HCT116 (cell line): ENCODE measurements around the gene OPRL1. TPM values are rescaled to one million over a fixed set of nuclear protein-coding genes. Genes with fewer than 3 reads are reported as not detected.

ENCODE experiments used
- ATAC-seq: fragments of 200-7000 bp; cut with Tn5 transposase; 2 replicates; pipeline ENCODE4 v1.9.1; 2020; ENCODE audit warnings: mild to moderate bottlenecking, moderate library complexity
- BruUV-seq: library from RNA; stranded (reverse); fragments of 400-500 nt; replicated peaks from 2 replicates; lab custom pipeline; 2021; lab: Mats Ljungman, UMichigan
- CTCF ChIA-PET: fragments of 300-600 bp; sonication (Branson Sonifier 250); formaldehyde crosslinking; loops from one replicate; lab custom pipeline; 2021; ENCODE audit warnings: antibody characterized with exemption; lab: Charles Lee
- POLR2A ChIA-PET: fragments of 300-600, 350-600 bp; sonication (Branson Sonifier 250); formaldehyde crosslinking; loops from one replicate; lab custom pipeline; 2021; ENCODE audit warnings: antibody characterized with exemption; lab: Charles Lee
- RAD21 ChIA-PET, 2 experiments: fragments of 300-600 bp; sonication (Branson Sonifier 250); formaldehyde crosslinking; loops; one replicate each; lab custom pipeline; 2023; ENCODE audit warnings: low total read pairs in 2 of 2; ENCODE audit not compliant: uncharacterized antibody in 2 of 2, unreplicated experiment in 2 of 2, low non-redundant PET in 1 of 2; lab: Charles Lee
- DNase-seq: peaks from one replicate; pipeline ENCODE4 v3.0.0-alpha.2; 2010; ENCODE audit warnings: low read depth, low spot score
- H2AFZ ChIP-seq: fragments of 200-600 bp; shearing (Covaris generic), sonication (generic); 2 replicates; pipeline ENCODE4 v1.6.1; 2017; ENCODE audit warnings: low read depth, mixed run types, mixed read lengths, antibody characterized with exemption, low read length; ENCODE audit not compliant: poor library complexity, severe bottlenecking
- H3K27ac ChIP-seq: 2 replicates; pipeline ENCODE4 v1.5.1; 2012; ENCODE audit warnings: low read depth, low read length
- H3K27me3 ChIP-seq: fragments of 200-600 bp; sonication (generic); 2 replicates; pipeline ENCODE4 v1.6.1; 2016; ENCODE audit warnings: mixed run types, low read length, mixed read lengths; ENCODE audit not compliant: insufficient read depth
- H3K36me3 ChIP-seq, 2 experiments: fragments of 200-500 bp in 1 of 2; fragments of 200-600 bp in 1 of 2; sonication (Bioruptor generic) in 1 of 2; sonication (generic) in 1 of 2; 2 replicates each; pipeline versions ENCODE4 v1.5.1 to v1.6.1; 2014 to 2016; ENCODE audit warnings: low read length in 2 of 2, inconsistent platforms in 1 of 2, mixed read lengths in 1 of 2, mixed run types in 1 of 2; ENCODE audit not compliant: insufficient read depth in 2 of 2, control insufficient read depth in 1 of 2
- H3K4me1 ChIP-seq, 2 experiments: fragments of 200-600 bp in 1 of 2; sonication (generic) in 1 of 2; 2 replicates each; pipeline versions ENCODE4 v1.5.1 to v1.6.1; 2012 to 2017; ENCODE audit warnings: low read length in 2 of 2, inconsistent platforms in 1 of 2, mild to moderate bottlenecking in 1 of 2, mixed read lengths in 1 of 2, mixed run types in 1 of 2, moderate library complexity in 1 of 2; ENCODE audit not compliant: insufficient read depth in 2 of 2, control insufficient read depth in 1 of 2
- H3K4me2 ChIP-seq: fragments of 200-600 bp; sonication (generic); 2 replicates; pipeline ENCODE4 v1.6.1; 2017; ENCODE audit warnings: mixed run types, low read length, mixed read lengths
- H3K4me3 ChIP-seq, 2 experiments: fragments of 200-600 bp in 1 of 2; sonication (generic) in 1 of 2; replicated peaks in 1 of 2; 2 replicates each; pipeline ENCODE4 v1.5.1; 2011 to 2016; ENCODE audit warnings: low read length in 2 of 2, control low read depth in 1 of 2, low read depth in 1 of 2, mild to moderate bottlenecking in 1 of 2, mixed read lengths in 1 of 2, mixed run types in 1 of 2
- H3K79me2 ChIP-seq: fragments of 200-600 bp; sonication (generic); 2 replicates; pipeline ENCODE4 v1.6.1; 2017; ENCODE audit warnings: mild to moderate bottlenecking, mixed run types, low read length, moderate library complexity, mixed read lengths; ENCODE audit not compliant: insufficient read depth
- H3K9ac ChIP-seq: fragments of 200-600 bp; sonication (generic); 2 replicates; pipeline ENCODE4 v1.6.1; 2016; ENCODE audit warnings: low read length, mixed read lengths
- H3K9me2 ChIP-seq: fragments of 200-600 bp; sonication (generic), shearing (Covaris generic); 2 replicates; pipeline ENCODE4 v1.6.1; 2017; ENCODE audit warnings: mixed run types, mild to moderate bottlenecking, moderate library complexity; ENCODE audit not compliant: insufficient read depth
- H3K9me3 ChIP-seq, 2 experiments: fragments of 200-500 bp in 1 of 2; fragments of 200-600 bp in 1 of 2; sonication (Bioruptor generic) in 1 of 2; sonication (generic) in 1 of 2; 2 replicates each; pipeline ENCODE4 v1.6.1; 2014 to 2017; ENCODE audit warnings: low read length in 2 of 2, mixed read lengths in 2 of 2, inconsistent platforms in 1 of 2, low read depth in 1 of 2, mild to moderate bottlenecking in 1 of 2, mixed run types in 1 of 2, moderate library complexity in 1 of 2; ENCODE audit not compliant: control insufficient read depth in 1 of 2, insufficient read depth in 1 of 2
- H4K20me1 ChIP-seq: fragments of 200-600 bp; sonication (generic), shearing (Covaris generic); 2 replicates; pipeline ENCODE4 v1.6.1; 2017; ENCODE audit warnings: mixed run types, mild to moderate bottlenecking, moderate library complexity; ENCODE audit not compliant: insufficient read depth
- ATF3 ChIP-seq: IDR thresholded peaks from 2 replicates; pipeline ENCODE4 v1.6.1; 2012
- CBX3 ChIP-seq: IDR thresholded peaks from 2 replicates; pipeline ENCODE4 v1.6.1; 2012; ENCODE audit warnings: low read depth
- CEBPB ChIP-seq: IDR thresholded peaks from 2 replicates; pipeline ENCODE4 v1.6.1; 2012; ENCODE audit warnings: low read depth
- ELF1 ChIP-seq: IDR thresholded peaks from 2 replicates; pipeline ENCODE4 v1.6.1; 2012; ENCODE audit warnings: low read depth, borderline replicate concordance
- EZH2 ChIP-seq: fragments of 200-600 bp; sonication (generic); IDR thresholded peaks from 2 replicates; pipeline ENCODE4 v1.6.1; 2017; ENCODE audit warnings: antibody characterized with exemption, mixed run types
- EZH2phosphoT487 ChIP-seq: fragments of 200-600 bp; IDR thresholded peaks from 2 replicates; pipeline ENCODE4 v1.6.1; 2018; ENCODE audit warnings: antibody characterized with exemption, borderline replicate concordance
- JUND ChIP-seq: IDR thresholded peaks from 2 replicates; pipeline ENCODE4 v1.6.1; 2012
- POLR2A ChIP-seq: IDR thresholded peaks from 2 replicates; pipeline ENCODE4 v1.7.0; 2011; ENCODE audit warnings: borderline replicate concordance; ENCODE audit not compliant: insufficient read depth, insufficient read length; ENCODE audit errors: extremely low read depth
- RAD21 ChIP-seq: IDR thresholded peaks from 2 replicates; pipeline ENCODE4 v1.6.1; 2012; ENCODE audit warnings: low read depth, mild to moderate bottlenecking
- REST ChIP-seq: IDR thresholded peaks from 2 replicates; pipeline ENCODE4 v1.6.1; 2012; ENCODE audit warnings: low read depth
- SIN3A ChIP-seq: IDR thresholded peaks from 2 replicates; pipeline ENCODE4 v1.6.1; 2012; ENCODE audit warnings: low read depth
- TCF7L2 ChIP-seq: IDR thresholded peaks from 2 replicates; pipeline ENCODE4 v1.7.0; 2011; ENCODE audit warnings: borderline replicate concordance, inconsistent platforms; ENCODE audit not compliant: insufficient read depth, insufficient read length; ENCODE audit errors: extremely low read depth
- YY1 ChIP-seq: IDR thresholded peaks from 2 replicates; pipeline ENCODE4 v1.6.1; 2011; ENCODE audit warnings: low read length, low read depth, moderate library complexity, mild to moderate bottlenecking; ENCODE audit not compliant: insufficient replicate concordance; ENCODE audit errors: extremely low read depth
- ZFX ChIP-seq: fragments of 450-650 bp; IDR thresholded peaks from 2 replicates; pipeline ENCODE4 v1.6.1; 2017
- intact Hi-C: fragments of 100-400 bp; cut with micrococcal nuclease; formaldehyde crosslinking; loops from 2 replicates; pipeline ENCODE4 v1.10.0; 2022
- total RNA-seq: library from RNA; stranded (reverse); gene quantifications from one replicate; pipeline ENCODE4 v1.2.1, GENCODE V29; 2021; ENCODE audit not compliant: unreplicated experiment
- TF ChIP-seq, protein P1 (sequence below): IDR thresholded peaks from 2 replicates; pipeline ENCODE4 v1.6.1; 2011; ENCODE audit warnings: mild to moderate bottlenecking, low read length, moderate library complexity; ENCODE audit not compliant: insufficient replicate concordance; ENCODE audit errors: extremely low read depth
- TF ChIP-seq, protein P2 (sequence below), 3 experiments: fragments of 200-600 bp in 1 of 3; sonication (generic) in 1 of 3; IDR thresholded peaks in 2 of 3; conservative IDR thresholded peaks in 1 of 3; 2 replicates each; pipeline ENCODE4 v1.5.1; 2012 to 2017; ENCODE audit warnings: low read depth in 2 of 3, low read length in 2 of 3, antibody characterized with exemption in 1 of 3, borderline replicate concordance in 1 of 3, control low read depth in 1 of 3, mild to moderate bottlenecking in 1 of 3, mixed read lengths in 1 of 3, mixed run types in 1 of 3, moderate library complexity in 1 of 3; ENCODE audit not compliant: insufficient read depth in 1 of 3

The OPRL1 gene
- total RNA-seq, 1 experiment from 2014 or later: 1.6 TPM

GRCh38 chr20:64142590-64142989 lies 62.7 kb downstream of the OPRL1 start:
- TF ChIP-seq, protein P1, sequence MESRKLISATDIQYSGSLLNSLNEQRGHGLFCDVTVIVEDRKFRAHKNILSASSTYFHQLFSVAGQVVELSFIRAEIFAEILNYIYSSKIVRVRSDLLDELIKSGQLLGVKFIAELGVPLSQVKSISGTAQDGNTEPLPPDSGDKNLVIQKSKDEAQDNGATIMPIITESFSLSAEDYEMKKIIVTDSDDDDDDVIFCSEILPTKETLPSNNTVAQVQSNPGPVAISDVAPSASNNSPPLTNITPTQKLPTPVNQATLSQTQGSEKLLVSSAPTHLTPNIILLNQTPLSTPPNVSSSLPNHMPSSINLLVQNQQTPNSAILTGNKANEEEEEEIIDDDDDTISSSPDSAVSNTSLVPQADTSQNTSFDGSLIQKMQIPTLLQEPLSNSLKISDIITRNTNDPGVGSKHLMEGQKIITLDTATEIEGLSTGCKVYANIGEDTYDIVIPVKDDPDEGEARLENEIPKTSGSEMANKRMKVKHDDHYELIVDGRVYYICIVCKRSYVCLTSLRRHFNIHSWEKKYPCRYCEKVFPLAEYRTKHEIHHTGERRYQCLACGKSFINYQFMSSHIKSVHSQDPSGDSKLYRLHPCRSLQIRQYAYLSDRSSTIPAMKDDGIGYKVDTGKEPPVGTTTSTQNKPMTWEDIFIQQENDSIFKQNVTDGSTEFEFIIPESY: no peak
- no peak for TF ChIP-seq RAD21
- TF ChIP-seq ELF1: no peak
- TF ChIP-seq SIN3A: no peak
- TF ChIP-seq, protein P2, sequence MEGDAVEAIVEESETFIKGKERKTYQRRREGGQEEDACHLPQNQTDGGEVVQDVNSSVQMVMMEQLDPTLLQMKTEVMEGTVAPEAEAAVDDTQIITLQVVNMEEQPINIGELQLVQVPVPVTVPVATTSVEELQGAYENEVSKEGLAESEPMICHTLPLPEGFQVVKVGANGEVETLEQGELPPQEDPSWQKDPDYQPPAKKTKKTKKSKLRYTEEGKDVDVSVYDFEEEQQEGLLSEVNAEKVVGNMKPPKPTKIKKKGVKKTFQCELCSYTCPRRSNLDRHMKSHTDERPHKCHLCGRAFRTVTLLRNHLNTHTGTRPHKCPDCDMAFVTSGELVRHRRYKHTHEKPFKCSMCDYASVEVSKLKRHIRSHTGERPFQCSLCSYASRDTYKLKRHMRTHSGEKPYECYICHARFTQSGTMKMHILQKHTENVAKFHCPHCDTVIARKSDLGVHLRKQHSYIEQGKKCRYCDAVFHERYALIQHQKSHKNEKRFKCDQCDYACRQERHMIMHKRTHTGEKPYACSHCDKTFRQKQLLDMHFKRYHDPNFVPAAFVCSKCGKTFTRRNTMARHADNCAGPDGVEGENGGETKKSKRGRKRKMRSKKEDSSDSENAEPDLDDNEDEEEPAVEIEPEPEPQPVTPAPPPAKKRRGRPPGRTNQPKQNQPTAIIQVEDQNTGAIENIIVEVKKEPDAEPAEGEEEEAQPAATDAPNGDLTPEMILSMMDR (IDR thresholded peaks at IDR 0.05 in 2 of 3, conservative IDR thresholded peaks at IDR 0.05 in 1 of 3; ENCODE audit: borderline replicate concordance in 1 of 3, insufficient read depth in 1 of 3, low read depth in 2 of 3, low read length in 2 of 3): no peak
- TF ChIP-seq CEBPB: no peak
- TF ChIP-seq JUND: no peak
- TF ChIP-seq TCF7L2: no peak
- TF ChIP-seq ATF3: no peak
- TF ChIP-seq YY1: no peak
- no peak for TF ChIP-seq CBX3
- no peak for TF ChIP-seq EZH2phosphoT487
- TF ChIP-seq ZFX: no peak
- TF ChIP-seq POLR2A: no peak
- no peak for TF ChIP-seq REST
- TF ChIP-seq EZH2: no peak
- ATAC-seq (no peak), DNase-seq (no peak)
- ChIA-PET RAD21 (no interaction called here), POLR2A (no interaction called here), CTCF (no interaction called here)
- Histone ChIP-seq H4K20me1 (no peaks in the 10 kb centered on the region), H3K4me3 (no peak overlapping the region), H3K9me3 (peaks cover 14 to 32% of the 10 kb centered on the region in 2 experiments; a peak in 2 of 4 replicates), H3K36me3 (no peaks in the 10 kb centered on the region), H2AFZ (no peak overlapping the region), H3K27ac (no peak overlapping the region), H3K9ac (no peak overlapping the region), H3K9me2 (no peaks in the 10 kb centered on the region), H3K79me2 (no peaks in the 10 kb centered on the region), H3K27me3 (no peaks in the 10 kb centered on the region), H3K4me1 (no peaks in the 10 kb centered on the region), H3K4me2 (no peak overlapping the region)
- no TSS peak for BruUV-seq
- intact Hi-C loops: no loop called here
